GM19025 (cell line): ENCODE data around the gene MSI2.

Experiments
- ATAC-seq: cut with Tn5 transposase; IDR thresholded peaks from one replicate; pipeline ENCODE4 v1.9.1; 2021; ENCODE audit warnings: mild to moderate bottlenecking, low read depth, moderate library complexity; ENCODE audit not compliant: unreplicated experiment

Gene MSI2

DNA sequence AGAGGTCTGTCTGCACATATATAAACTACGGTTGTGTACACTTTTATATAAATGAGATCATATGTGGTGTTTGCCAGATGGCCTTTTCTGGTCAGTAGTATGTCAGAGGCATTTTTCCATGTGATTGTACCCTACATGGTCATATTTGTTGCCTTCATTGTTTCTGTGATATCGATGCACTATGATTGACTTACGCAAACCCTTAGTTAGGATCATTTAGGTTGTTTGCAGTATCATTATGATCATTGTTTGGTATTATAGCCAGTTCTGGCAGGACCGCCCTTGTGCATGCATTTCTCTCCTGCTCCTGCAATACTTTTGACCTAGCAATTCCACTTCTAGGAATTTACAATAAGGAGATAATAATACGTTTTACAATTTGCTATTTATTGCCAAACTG lies 169.1 kb downstream of the MSI2 start:
- ATAC-seq = no peak

DNA sequence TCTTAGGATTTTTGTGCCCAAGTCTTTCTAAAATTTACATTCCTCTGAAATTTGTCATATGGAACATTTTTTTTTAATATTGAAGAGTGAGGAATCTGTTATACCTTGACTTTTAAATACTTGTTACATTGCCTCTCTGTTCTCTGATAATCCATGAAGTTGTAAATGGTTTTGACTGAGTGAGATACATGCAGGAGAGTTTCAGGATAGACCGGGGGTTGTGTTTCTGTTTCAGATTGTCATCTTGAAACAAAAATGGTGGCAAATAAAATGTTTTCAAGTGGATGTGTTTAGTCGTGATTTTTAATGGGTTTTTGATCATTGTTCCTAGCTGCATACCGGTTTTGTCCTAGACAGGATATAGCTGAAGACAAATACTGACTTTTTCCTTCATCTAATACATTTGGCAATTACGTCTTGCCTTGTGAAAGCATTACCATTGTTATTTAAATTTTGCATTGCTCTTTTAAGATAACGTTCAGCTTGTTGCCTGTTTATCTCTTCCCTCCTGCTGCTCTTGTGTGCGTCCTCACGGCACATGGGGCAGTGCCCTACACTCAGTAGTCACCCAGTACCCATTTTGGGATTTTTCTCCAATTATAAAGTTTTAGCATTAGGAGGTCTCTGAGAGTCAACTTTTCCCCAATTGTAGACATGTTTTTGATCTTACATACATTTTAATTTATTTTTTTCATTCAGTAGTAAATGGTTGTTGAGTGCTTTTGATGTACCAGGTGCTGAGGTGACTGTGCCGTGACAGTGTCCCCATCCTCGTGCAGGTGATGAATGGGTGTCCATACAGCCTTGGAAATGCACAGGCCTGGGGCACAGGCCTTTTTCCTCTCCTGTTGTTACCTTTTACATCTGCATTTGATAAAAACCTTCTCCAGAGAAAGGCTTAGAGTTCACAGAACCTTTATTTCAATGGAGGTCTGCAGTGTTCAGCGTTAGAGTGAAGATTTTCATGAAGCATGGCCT lies 169.9 kb downstream of the MSI2 start:
- ATAC-seq = no peak

DNA sequence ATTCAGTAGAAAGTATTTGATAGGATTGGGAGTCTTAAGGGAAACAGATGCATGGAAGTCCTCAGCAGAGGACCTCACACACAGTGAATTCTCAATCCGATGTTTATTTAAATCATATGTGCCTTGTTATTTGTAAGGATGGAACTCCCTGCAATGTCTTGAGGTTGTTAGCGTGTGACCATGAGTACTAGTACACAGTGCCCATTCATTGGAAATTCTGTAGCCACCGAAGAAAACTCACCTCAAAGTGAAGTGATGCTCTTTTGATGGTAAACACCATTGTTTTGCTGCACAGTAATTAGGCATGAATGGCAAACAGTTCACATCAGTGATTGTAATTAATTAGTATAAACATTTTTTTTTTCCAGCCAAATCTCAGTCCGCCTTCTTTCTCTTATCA lies 173.6 kb downstream of the MSI2 start:
- no peak for ATAC-seq

DNA sequence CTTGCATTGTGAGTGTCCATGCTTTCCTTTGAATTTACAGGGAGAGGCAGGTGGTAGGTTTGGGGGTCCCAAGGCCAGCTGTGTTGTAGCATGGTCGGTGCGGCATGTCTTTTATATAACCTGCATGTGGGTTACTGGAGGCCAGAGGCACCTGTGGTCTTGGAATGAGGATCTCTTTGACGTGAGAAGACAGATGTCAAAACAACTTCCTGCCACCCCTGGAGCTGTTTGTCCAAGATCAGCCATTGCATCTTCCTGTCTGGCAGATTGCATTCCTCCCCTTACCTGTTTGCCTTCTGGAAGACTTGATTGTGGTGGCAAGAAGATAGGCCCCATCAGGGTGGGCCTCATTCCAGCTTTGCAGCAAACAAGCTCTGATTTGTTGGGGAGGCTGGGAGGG lies 175.1 kb downstream of the MSI2 start:
- no peak for ATAC-seq

DNA sequence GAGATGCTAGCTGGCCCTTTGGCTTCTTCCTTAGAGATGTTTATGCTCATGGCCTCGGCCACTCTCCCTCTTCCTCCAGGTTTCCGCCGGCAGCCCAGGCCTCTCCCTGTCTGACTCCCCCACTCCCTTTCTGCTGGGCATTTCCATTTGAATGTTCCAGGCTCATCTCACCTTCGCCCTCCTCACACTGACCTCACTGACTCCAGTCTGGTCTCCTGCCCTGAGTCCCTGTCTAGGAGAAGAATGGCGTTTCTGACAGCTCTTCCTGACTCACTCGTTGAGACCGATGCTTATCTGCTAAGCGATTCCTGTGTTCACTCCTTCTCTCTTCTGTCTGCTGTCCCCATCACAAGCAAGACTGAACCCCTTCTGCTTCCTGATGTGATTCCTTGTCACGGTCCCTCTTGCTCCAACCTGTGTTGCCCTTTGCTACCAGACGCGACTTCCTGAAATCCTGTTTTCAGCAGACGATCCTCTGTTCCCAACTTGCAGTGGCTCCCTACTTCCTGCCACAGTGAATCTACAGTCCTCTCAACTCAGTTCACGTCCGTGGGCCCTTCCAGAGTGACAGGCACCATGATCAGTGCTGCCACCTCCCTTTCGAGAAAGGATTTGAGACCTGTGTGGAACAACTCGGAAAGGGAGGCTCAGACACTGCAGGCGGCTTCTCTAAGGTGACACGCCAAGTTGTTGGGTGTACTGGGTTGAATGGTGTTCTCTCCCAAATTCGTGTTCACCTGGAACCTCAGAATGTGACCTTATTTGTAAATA lies 176.4 kb downstream of the MSI2 start:
- no peak for ATAC-seq

DNA sequence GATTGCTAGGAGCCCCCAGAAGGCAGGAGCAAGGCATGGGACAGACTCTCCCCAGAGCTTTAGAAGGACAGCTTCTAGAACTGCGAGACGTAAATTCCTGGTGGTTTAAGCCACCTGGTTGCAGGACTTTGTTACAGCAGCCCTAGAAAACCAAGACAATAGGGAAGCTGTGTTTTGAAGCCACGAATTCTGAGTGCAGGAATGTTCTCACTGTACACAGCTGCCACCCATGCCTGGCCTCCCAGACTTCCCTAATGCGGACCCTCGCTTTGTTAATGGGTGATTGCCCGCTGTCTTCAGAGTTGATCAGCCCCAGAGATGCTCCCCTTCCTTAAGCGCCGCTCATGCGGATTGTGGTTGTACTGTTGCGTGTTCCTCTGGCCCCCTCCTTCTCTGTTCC lies 177.1 kb downstream of the MSI2 start:
- ATAC-seq = no peak

DNA sequence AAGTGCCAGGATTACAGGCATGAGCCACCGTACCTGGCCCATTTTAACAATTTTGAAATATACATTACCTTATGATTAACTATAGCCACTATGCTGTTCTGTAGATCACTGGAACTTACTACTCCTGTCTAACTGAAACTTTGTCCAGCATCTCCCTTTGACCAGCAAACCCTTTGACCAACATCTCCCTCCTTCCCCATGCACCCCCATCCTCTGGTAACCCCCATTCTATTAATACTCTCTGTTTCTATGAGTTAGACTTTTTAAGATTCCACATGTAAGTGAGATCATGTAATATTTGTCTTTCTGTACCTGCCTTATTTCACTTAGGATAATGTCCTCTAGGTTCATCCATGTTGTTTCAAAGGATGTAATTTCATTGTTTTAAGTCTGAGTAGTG lies 178.0 kb downstream of the MSI2 start:
- ATAC-seq = no peak

DNA sequence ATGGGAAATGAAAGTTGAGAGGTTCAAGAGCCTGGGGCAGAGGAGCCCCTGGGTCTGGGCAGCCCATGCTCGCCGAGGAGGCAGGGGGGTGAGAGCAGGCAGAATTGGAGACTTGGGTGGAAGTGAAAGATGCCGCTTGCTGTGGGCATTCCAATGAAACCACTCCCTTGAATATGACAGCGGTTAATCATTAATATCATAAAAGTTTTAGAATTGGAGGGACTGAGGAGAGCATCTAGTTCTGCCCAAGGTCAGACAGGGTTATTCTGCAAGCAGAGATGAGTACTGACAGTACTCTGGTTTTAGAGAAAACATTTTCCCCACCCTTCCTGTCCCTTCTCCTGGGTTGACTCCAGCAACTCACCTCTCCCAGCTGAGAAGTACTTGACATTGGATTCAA lies 180.2 kb downstream of the MSI2 start:
- no peak for ATAC-seq

DNA sequence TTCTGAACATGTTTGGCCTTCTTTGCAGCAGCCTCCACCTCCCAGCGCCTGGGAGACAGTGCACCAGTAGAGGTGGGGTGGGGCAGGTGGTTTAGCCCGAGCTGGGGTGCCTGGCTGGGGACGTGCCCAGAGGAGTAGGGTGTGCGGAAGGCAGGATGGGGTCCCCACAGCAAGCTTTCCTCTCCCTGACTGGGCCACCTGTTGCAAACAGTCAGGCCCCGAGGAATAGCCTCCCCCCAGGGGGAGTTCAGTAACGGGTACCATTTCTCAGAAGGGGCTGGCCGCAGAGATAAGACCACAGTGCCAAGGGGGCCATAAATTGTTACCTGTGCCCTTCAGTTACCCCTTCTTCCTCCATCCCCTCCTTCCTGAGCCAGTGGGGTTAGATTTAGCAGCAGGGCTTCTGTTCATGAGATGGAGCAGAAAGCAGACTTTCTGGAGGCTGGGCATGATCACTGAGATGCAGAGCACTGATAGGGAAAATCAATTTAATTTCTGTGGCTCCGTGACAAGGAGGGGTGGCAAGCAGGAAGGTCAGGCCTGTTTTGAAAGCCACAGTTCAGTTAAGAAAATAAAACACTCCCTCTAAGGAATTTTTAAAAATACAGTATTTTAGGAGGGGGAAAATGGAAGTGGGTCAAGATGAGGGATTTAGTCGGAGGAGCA lies 181.9 kb downstream of the MSI2 start:
- ATAC-seq = no peak

DNA sequence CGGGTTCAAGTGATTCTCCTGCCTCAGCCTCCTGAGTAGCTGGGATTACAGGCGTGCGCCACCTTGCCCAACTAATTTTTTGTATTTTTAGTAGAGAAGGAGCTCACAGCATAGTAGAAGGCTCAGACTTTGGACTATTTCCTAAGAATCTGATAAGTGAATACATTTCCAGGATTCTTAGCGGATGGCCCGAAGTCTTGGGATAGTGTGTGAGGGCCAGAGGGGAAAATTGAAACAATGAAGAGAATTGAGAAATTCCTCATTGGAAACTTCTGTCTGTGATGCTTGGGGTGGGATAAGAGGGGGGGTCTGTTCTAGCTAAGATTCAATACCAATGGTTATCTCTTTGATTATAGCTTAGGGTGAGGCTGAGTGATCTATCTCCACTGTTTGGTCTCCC lies 183.3 kb downstream of the MSI2 start:
- no peak for ATAC-seq

DNA sequence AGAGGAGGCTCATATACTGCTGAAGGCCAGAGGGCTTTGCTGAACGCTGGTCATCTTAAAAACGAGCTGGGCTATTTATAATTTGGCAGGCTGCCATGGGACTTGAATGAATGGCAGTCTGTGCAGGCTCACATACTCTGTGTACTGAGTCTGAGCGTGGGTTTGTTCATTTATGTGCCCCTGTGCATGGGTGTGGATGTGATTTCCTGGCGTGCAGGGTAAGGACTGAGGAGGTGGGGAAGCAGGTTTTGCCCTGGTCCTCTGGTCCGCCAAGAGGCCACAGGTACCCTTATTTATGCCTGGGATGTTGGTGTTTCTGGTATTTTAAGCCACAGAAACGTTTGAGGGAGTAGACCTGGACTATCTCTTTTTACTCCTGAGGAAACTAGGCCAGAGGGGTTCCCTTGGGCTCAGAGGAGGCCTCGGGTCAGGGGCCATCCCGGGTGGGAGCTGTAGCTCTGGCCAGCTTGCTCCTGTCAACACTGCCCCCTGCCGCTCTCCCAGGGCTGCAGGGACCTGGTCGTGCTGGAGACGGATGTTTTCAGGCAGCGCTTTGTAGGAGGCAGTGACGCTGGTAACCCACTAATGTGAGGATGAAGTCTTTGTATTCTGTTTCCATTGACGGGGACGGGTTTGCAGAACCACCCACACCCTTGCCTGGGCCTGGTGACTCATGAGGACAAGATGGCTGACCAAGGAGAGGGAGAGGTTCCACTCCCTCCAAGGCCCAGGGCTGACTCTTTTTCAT lies 184.4 kb downstream of the MSI2 start:
- no peak for ATAC-seq

DNA sequence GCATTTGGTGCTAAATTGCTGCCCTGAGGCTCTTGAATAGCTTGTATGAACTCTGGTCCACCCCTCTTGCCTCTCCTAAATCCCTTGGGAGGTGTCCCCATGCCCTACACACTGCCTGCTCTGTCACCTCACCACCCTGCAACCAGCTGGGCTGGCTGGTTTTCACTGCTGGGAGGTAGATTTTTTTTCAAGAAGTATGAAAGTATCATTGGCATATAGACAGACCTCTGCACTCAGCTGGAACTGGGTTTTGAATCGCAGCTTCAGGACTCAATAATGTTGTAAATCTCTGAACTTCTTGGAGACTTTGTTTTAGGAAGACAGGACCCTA lies 184.9 kb downstream of the MSI2 start:
- ATAC-seq = no peak

DNA sequence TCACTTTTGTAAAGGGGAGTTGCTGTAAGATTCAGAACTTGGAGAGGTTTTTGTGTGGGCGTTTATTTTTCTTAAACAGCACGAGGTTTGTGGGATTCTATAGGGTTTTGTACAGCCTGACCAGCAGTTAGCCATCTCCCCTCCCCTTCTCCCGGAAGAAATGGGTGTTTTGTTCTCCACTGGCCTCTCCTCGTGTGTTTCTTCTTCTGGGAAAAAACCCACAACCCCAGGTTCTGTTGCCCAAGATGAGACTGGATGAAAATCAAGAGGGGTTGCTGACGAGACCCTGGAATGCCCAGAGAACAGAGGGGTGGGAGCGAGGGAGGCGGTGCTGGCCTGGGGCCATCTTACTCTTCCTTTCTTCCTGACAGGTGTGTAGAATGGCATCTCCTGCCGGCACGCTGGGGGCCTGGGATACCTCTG lies 186.1 kb downstream of the MSI2 start:
- no peak for ATAC-seq

DNA sequence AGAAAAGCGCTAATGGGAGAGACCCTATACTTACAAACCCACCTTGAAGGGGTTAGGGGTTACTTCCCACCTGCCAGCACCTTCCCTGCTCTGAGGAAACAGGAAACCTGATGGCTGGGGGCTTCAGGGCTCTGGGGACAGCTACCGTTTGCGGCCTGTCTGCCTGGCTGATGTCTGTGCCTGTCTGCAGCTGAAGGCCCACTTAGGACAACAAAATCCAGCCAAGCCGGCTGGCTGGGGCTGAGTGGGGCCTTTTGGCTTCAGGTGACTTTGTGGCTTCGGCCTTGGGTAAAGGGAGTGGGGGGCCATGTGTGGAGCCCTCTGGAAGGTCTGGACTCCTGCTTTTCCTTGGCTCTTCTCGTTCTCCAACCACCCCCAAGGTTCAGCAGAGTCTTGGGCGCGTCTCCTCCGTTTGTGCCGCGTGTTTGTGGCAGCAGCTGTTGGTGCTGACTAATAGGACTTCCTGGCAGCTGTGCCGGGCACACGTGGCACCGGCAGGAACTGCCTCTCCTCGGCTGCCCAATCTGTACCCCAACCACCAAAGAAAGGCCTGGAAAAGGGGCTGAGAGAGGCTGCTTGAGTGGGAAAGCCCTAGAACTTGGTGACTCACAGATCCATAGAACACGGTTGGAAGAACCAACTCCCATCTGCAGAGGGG lies 186.7 kb downstream of the MSI2 start:
- no peak for ATAC-seq

DNA sequence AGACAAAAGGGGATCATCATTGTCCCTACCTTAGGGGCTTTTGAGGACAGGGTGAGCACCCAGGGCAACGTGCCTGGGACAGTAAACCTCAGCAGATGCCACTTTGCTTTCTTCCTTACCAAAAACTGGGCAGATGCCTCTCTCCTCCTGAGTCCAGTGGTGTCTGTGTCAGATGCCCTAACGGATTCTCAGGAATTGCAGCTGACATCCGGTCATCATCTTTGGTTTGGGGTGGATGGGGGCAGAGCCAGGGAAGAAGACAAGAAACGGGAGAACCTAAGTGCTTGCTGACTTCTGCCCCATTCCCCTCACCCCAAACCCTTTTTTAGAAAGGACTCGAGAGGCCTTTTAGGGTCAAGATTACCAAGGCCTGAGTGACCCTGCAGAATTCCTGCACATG lies 187.5 kb downstream of the MSI2 start:
- ATAC-seq = no peak

DNA sequence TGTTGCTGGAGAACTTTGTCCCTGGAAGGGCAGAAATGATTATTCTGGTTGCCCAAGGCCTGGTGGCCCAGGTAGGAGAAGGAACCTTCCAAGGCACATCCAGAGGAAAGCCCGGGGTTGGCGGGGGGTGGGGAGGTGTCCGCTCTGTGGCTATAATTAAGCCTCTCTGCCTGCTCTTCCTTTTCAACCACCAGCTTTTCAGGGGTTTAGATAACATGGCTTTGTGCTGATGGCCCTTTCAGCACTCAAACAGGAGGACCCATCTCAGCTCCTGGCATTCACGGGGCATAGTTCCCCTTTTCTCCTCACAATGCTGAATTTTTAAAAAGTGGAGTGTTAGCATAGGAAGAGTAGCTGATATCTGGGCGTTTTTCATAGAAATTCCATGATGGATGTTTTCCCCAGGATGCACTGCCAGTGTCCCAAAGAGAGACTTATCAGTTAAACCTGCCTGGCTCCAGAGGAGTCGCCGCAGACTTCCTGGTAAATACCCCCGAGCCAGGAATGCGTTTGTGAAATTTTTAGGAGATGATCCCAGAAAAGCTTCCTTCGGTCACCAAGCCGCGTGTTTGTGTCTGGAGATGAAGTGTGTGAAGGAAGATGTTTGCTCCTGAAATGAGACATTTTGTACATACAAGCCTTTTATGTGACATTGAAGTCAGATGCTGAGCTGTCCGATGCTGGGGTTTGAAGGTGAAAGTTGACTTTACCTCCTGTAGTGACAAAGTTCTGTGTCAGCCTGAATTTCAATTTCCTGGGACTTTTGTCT lies 188.5 kb downstream of the MSI2 start:
- ATAC-seq = no peak

DNA sequence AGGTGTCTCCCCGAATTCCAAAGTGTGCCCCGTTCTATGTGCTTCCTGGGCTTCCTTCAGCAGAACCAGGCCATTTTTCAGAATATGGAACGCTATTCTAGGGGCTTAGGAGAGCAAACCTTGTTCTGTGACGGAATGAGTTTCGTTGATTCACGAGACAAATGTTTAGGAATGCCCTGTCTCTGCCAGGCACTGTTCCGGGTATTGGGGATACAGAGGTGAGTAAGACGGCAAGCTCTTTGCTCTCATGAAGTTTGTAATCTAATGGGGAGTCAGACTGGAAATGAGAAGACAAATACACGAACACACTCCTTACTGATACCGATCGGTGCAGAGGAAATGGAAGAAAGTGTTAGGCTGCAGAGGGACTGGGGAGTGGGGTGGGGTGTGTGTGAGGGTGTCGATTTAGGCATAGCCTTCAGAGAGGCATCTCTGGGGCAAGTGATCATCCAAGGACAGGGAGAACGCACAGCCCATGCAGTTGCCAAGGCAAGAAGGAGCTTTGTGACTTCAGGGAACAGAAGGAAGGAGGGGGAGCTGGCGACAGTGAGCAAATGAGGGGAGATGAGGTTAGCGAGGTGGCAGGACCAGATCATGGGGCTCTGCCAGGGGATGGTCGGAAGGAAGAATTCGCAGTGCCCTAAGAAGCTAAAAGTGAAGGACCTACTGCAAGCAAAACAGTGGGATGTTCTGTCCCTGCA lies 189.6 kb downstream of the MSI2 start:
- no peak for ATAC-seq

DNA sequence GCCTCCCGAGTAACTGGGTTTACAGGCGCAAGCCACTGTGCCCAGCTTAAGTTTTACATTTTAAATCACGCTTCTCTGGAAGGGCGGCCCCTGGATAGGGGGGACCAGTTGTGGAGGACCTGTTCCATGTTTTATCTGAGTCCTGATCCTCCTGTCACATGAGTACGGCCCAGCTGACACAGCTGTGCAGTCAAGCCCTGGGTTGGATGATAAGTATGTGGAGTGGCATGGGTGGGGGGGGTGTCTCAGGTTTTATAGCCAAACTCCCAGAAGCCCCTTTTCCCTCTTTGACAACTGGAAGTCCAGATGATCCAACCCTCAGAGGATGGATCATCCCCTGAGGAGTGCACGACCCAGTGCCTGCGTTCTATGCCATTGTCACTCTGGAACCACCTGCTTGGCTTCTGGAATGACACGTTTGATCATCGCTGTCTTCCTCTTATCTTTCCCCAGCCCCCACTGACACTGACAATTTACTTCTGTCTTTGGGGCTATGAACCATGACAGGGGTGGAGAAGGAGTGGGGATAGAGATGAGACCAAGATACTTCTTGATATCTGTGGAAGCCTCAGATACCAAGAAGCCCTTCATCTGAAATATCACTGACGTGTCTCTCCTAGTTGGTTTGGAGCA lies 191.2 kb downstream of the MSI2 start:
- ATAC-seq = no peak
